Measurements from ENCODE around the gene KMO.

- TF ChIP-seq EZH2 (IDR thresholded peaks at IDR 0.05; ENCODE audit: low read length, unreplicated experiment) (no peak), EZH2phosphoT487 (IDR thresholded peaks at IDR 0.05; ENCODE audit: borderline replicate concordance, low read length) (no peak)
Measured at GRCh38 chr1:241592273-241592958, 60.2 kb downstream of the KMO start.
